Measurements from ENCODE around the gene TTC13.

The TTC13 gene

DNA sequence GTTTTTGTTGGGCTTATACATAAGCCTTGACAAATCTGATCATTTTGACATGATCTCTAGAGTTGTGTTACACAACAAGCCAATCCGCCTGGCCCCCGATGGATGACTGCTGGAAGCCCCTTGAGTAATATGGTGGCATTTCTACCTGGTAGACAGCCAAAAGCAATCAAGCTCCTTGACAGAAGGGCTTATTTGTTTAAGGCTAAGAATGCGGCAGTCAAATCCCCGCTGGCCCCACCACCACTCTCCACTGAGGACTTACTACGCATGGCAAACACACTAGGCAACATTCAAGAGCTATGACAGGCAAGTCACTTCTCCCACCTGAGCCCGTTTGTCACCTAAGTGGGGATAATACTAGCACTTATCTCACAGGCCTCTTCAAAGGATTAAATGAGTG is 77.0 kb downstream of the TTC13 start:
- H3K4me3 Mint-ChIP-seq, result no peak overlapping the region
- H3K36me3 Mint-ChIP-seq (ENCODE audit: low read depth), result peaks cover 55% of the 10 kb centered on the region
- intact Hi-C loops (cut with micrococcal nuclease), result no loop called here
- H3K27ac Mint-ChIP-seq, result no peak overlapping the region
- H3K4me1 Mint-ChIP-seq (ENCODE audit: low read depth), result no peaks in the 10 kb centered on the region
- no peaks in the 10 kb centered on the region for H3K9me3 Mint-ChIP-seq
- H3K27me3 Mint-ChIP-seq, result no peaks in the 10 kb centered on the region

DNA sequence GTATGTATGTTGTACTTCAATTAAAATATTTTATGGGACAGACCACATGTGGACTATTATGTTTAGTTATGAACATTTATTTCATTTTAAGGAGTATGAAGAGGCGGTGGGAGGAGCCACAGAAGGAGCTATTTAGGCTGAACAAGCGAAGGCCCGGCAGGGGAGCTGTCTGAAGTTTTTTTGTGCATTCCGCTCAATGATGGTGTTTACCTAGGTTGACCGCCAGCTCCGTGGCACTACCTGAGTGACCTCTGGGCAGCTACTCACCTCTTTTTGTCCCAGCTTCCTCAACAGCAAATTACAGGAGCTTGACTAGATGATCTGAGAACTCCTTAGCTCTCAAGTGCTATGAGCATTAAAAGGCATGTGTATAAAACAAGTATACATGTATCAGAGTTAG is 77.7 kb downstream of the TTC13 start:
- H3K27me3 Mint-ChIP-seq, result no peaks in the 10 kb centered on the region
- no peak overlapping the region for H3K4me3 Mint-ChIP-seq
- H3K36me3 Mint-ChIP-seq (ENCODE audit: low read depth), result peaks cover 49% of the 10 kb centered on the region
- no peaks in the 10 kb centered on the region for H3K4me1 Mint-ChIP-seq (ENCODE audit: low read depth)
- H3K9me3 Mint-ChIP-seq, result no peaks in the 10 kb centered on the region
- intact Hi-C loops (cut with micrococcal nuclease), result no loop called here
- H3K27ac Mint-ChIP-seq, result no peak overlapping the region

- intact Hi-C loops (cut with micrococcal nuclease), result no loop called here
- Mint-ChIP-seq H3K27ac (no peak overlapping the region), H3K4me1 (ENCODE audit: low read depth) (no peaks in the 10 kb centered on the region), H3K27me3 (no peaks in the 10 kb centered on the region), H3K4me3 (no peak overlapping the region), H3K36me3 (ENCODE audit: low read depth) (peaks cover 37% of the 10 kb centered on the region), H3K9me3 (no peaks in the 10 kb centered on the region)
These were observed 78.8 kb downstream of the TTC13 start for GRCh38 chr1:230899841-230900251.

DNA sequence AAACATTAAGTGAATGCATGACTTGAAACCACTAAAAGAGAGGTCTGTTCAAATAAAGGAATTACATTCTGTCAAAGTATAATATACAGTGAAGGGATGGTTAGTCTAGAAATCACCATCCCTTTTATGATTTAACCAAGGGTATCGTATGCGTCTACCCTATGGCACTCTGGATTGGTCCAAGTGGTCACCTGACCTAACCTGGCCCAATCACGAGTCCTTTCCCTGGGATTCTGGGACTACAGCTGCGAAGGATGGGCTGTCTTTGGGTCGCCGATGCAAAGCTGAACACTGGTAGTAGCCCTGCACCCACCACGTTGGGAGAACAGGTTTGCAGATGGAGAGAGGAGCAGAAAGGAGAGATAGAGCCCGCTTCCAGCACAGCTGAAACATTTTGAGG is 79.9 kb downstream of the TTC13 start:
- Mint-ChIP-seq H3K27ac (no peak overlapping the region), H3K9me3 (no peaks in the 10 kb centered on the region), H3K4me3 (no peak overlapping the region), H3K4me1 (ENCODE audit: low read depth) (no peaks in the 10 kb centered on the region), H3K36me3 (ENCODE audit: low read depth) (peaks cover 28% of the 10 kb centered on the region), H3K27me3 (no peaks in the 10 kb centered on the region)
- intact Hi-C loops (cut with micrococcal nuclease), result no loop called here

DNA sequence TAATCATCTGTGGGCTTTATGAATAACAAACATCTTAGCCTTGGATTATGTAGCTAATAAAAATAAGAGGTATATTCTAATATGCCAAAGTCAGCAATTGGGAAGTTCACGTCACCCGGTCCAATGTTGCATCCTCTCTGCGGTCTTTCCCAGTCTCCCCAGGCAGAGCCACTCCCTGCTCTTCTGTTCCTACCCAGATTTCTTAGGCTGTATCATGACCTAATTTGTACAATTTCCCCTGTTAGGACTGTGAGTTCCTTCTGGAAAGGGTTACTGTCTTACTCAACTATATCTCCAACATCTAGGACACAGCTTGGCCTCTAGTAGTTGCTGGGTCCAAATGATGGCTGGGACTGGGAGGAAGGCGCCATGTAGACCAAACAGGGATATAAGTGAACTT is 80.5 kb downstream of the TTC13 start:
- H3K36me3 Mint-ChIP-seq (ENCODE audit: low read depth), result peaks cover 22% of the 10 kb centered on the region
- H3K27ac Mint-ChIP-seq, result no peak overlapping the region
- no peaks in the 10 kb centered on the region for H3K27me3 Mint-ChIP-seq
- no peaks in the 10 kb centered on the region for H3K4me1 Mint-ChIP-seq (ENCODE audit: low read depth)
- intact Hi-C loops (cut with micrococcal nuclease), result no loop called here
- no peak overlapping the region for H3K4me3 Mint-ChIP-seq
- no peaks in the 10 kb centered on the region for H3K9me3 Mint-ChIP-seq

GRCh38 chr1:230896779-230897178 is 81.9 kb downstream of the TTC13 start:
- no peak overlapping the region for H3K4me3 Mint-ChIP-seq
- H3K9me3 Mint-ChIP-seq, result no peaks in the 10 kb centered on the region
- no peaks in the 10 kb centered on the region for H3K4me1 Mint-ChIP-seq (ENCODE audit: low read depth)
- no peaks in the 10 kb centered on the region for H3K27me3 Mint-ChIP-seq
- H3K36me3 Mint-ChIP-seq (ENCODE audit: low read depth), result peaks cover 10% of the 10 kb centered on the region
- H3K27ac Mint-ChIP-seq, result no peak overlapping the region
- intact Hi-C loops (cut with micrococcal nuclease), result no loop called here

- no peaks in the 10 kb centered on the region for H3K4me1 Mint-ChIP-seq (ENCODE audit: low read depth)
- no peaks in the 10 kb centered on the region for H3K27me3 Mint-ChIP-seq
- H3K9me3 Mint-ChIP-seq, result no peaks in the 10 kb centered on the region
- no peaks in the 10 kb centered on the region for H3K36me3 Mint-ChIP-seq (ENCODE audit: low read depth)
- no peak overlapping the region for H3K4me3 Mint-ChIP-seq
- intact Hi-C loops (cut with micrococcal nuclease), result no loop called here
- H3K27ac Mint-ChIP-seq, result no peak overlapping the region
These were observed 83.2 kb downstream of the TTC13 start for GRCh38 chr1:230895452-230895851.

GRCh38 chr1:230894664-230895063 is 84.0 kb downstream of the TTC13 start:
- no peaks in the 10 kb centered on the region for H3K27me3 Mint-ChIP-seq
- H3K27ac Mint-ChIP-seq, result no peak overlapping the region
- no peaks in the 10 kb centered on the region for H3K36me3 Mint-ChIP-seq (ENCODE audit: low read depth)
- no peaks in the 10 kb centered on the region for H3K9me3 Mint-ChIP-seq
- H3K4me3 Mint-ChIP-seq, result no peak overlapping the region
- no peaks in the 10 kb centered on the region for H3K4me1 Mint-ChIP-seq (ENCODE audit: low read depth)
- intact Hi-C loops (cut with micrococcal nuclease), result no loop called here

GRCh38 chr1:230894032-230894431 is 84.6 kb downstream of the TTC13 start:
- intact Hi-C loops (cut with micrococcal nuclease), result no loop called here
- Mint-ChIP-seq H3K4me3 (no peak overlapping the region), H3K9me3 (no peaks in the 10 kb centered on the region), H3K36me3 (ENCODE audit: low read depth) (no peaks in the 10 kb centered on the region), H3K27me3 (no peaks in the 10 kb centered on the region), H3K4me1 (ENCODE audit: low read depth) (no peaks in the 10 kb centered on the region), H3K27ac (no peak overlapping the region)

DNA sequence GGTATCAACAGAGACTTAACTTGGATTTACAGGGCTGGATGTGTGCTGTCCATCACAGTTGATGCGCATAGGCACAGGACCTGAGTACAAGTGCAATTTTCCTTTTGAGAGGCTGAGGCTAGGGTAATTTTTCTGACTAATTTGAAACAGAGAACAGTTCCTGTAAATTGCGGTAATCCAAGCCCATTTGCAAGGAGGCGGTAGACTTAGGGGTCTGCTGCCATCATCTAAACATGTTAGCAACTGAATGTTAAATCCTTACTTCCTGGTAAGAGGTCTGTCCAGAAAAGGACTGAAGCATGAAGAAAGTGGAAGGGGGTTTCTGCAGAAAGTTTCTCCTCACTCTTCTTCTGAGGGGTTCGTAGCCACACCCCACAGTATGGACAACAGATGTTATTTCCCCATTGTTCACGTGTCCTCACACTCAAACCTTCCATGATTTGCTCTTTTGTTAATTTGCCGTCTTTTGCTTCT is 86.6 kb downstream of the TTC13 start:
- no peak overlapping the region for H3K4me3 Mint-ChIP-seq
- intact Hi-C loops (cut with micrococcal nuclease), result no loop called here
- H3K9me3 Mint-ChIP-seq, result no peaks in the 10 kb centered on the region
- H3K27ac Mint-ChIP-seq, result no peak overlapping the region
- no peaks in the 10 kb centered on the region for H3K36me3 Mint-ChIP-seq (ENCODE audit: low read depth)
- peaks cover 1% of the 10 kb centered on the region for H3K27me3 Mint-ChIP-seq
- H3K4me1 Mint-ChIP-seq (ENCODE audit: low read depth), result no peaks in the 10 kb centered on the region

DNA sequence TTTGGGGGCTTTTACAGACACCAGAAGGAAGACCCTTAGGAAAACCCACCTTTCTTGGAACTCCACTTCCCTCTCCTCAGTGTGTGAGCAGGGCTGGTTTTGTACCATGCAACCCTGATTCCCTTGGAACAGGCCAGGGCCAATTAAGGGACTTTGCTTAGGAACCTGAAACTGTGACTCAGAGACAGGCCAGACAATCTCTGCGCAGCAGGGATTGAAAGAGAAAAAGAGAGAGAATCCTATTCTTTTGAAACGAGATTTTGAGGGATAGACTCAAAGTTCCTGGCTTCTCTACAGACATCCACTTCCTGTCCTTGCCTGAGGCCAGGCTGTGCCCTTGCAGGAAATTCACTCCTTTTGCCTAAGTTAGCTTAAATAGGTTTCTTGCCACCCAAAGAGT is 87.2 kb downstream of the TTC13 start:
- H3K4me1 Mint-ChIP-seq (ENCODE audit: low read depth), result no peaks in the 10 kb centered on the region
- intact Hi-C loops (cut with micrococcal nuclease), result no loop called here
- H3K9me3 Mint-ChIP-seq, result no peaks in the 10 kb centered on the region
- no peak overlapping the region for H3K4me3 Mint-ChIP-seq
- H3K36me3 Mint-ChIP-seq (ENCODE audit: low read depth), result no peaks in the 10 kb centered on the region
- no peak overlapping the region for H3K27ac Mint-ChIP-seq
- peaks cover 1% of the 10 kb centered on the region for H3K27me3 Mint-ChIP-seq

DNA sequence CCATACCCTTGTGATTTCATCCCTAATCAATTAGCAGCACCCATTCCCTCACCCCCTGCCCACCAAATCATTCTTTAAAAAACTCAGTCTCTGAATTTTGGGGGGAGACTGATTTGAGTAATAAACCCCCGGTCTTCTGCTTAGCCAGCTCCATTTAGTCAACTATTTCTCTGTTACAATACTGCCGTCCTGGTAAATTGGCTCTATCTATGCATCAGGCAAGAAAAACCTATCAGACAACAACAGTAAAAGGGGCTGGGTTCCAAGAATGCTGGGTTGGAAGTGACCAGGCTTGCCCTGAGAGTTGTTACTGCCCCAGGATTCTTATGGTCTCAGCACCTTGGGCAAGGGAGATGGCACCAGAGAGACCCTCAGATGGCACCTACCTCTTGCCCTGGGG is 94.0 kb downstream of the TTC13 start:
- no peak overlapping the region for H3K4me3 Mint-ChIP-seq
- no peaks in the 10 kb centered on the region for H3K36me3 Mint-ChIP-seq (ENCODE audit: low read depth)
- H3K4me1 Mint-ChIP-seq (ENCODE audit: low read depth), result no peaks in the 10 kb centered on the region
- no peak overlapping the region for H3K27ac Mint-ChIP-seq
- H3K9me3 Mint-ChIP-seq, result peaks cover 9% of the 10 kb centered on the region
- peaks cover 33% of the 10 kb centered on the region for H3K27me3 Mint-ChIP-seq
- intact Hi-C loops (cut with micrococcal nuclease), result no loop called here

DNA sequence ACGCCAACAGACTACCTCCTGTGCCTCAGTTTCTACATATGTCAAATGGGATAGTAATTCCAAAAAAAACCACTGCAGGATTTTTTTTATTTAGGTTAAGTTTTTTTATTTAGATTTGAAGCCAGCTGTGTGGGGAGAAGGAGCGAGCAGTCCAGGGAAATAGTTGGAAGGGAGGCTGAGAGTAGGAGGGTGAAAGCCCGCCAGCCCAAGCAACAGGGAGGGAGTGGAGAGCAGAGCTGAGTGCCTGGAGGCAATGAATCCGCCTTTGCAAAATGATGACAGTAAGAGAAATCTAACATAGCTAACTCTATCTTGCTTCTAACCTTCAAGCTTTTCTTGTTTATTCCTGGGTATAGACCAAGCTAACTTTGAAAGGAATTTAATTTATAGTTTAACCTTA is 94.7 kb downstream of the TTC13 start:
- intact Hi-C loops (cut with micrococcal nuclease), result no loop called here
- Mint-ChIP-seq H3K9me3 (peaks cover 9% of the 10 kb centered on the region), H3K27me3 (peaks cover 40% of the 10 kb centered on the region), H3K27ac (no peak overlapping the region), H3K4me1 (ENCODE audit: low read depth) (no peaks in the 10 kb centered on the region), H3K4me3 (no peak overlapping the region), H3K36me3 (ENCODE audit: low read depth) (no peaks in the 10 kb centered on the region)

- Mint-ChIP-seq H3K27me3 (peaks cover 53% of the 10 kb centered on the region), H3K4me1 (ENCODE audit: low read depth) (no peaks in the 10 kb centered on the region), H3K27ac (no peak overlapping the region)
These were observed 98.9 kb downstream of the TTC13 start for GRCh38 chr1:230879778-230880177.

DNA sequence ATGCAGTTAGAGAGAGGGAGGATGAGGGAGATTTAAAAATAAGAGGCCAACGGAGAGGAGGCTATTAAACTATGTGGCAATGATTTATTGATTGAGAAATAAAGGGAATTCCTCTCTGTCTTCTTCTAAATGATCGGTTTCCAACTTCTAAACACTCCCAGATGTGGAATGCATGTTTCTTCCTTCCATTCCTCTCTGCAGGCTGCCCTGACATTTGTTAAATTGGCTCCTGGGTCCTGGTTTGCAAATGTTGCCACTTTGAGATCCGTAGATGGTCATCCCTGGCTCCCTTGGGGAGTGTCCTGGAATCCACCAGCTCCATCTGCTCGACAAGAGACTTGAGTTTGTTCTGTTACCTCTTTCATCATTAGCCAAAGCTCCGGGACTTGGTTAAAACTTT is 100.1 kb downstream of the TTC13 start:
- no peak overlapping the region for H3K4me3 Mint-ChIP-seq
- no peaks in the 10 kb centered on the region for H3K36me3 Mint-ChIP-seq (ENCODE audit: low read depth)
- intact Hi-C loops (cut with micrococcal nuclease), result no loop called here
- H3K9me3 Mint-ChIP-seq, result no peaks in the 10 kb centered on the region
- H3K27ac Mint-ChIP-seq, result no peak overlapping the region
- no peaks in the 10 kb centered on the region for H3K4me1 Mint-ChIP-seq (ENCODE audit: low read depth)
- H3K27me3 Mint-ChIP-seq, result peaks cover 52% of the 10 kb centered on the region

More at GRCh38 chr1:230879778-230880177, 98.9 kb downstream of the TTC13 start:
- intact Hi-C loops (cut with micrococcal nuclease), result no loop called here
- Mint-ChIP-seq H3K36me3 (ENCODE audit: low read depth) (no peaks in the 10 kb centered on the region), H3K4me3 (no peak overlapping the region), H3K9me3 (no peaks in the 10 kb centered on the region)

Data from dendritic cell treated with granulocyte-macrophage colony-stimulating factor and Interleukin-4, amounts not matched to agents 40 ng/mL and 50 ng/mL, for 4 days (primary cell).